ENCODE data around the gene NUDC. TPM values are rescaled to one million over a fixed set of nuclear protein-coding genes. Genes with fewer than 3 reads are reported as not detected.

Gene NUDC
- total and polyA plus RNA-seq, 9 of the 15 experiments (the other 6 are each of a cell fraction or from before 2014, with no cell fraction given): 9.8 to 234 (median 149) TPM

- peaks cover 77% of the 10 kb centered on the region; the same call in 2 of the 3 replicates for H3K36me3 ChIP-seq (ENCODE audit: control insufficient read depth, insufficient read depth, low read length)
- 91% methylated on average over 4 of the region's 4 CpGs for WGBS (ENCODE audit: insufficient coverage, low coverage, missing lambda C conversion rate)
- TF ChIP-seq, protein P1, sequence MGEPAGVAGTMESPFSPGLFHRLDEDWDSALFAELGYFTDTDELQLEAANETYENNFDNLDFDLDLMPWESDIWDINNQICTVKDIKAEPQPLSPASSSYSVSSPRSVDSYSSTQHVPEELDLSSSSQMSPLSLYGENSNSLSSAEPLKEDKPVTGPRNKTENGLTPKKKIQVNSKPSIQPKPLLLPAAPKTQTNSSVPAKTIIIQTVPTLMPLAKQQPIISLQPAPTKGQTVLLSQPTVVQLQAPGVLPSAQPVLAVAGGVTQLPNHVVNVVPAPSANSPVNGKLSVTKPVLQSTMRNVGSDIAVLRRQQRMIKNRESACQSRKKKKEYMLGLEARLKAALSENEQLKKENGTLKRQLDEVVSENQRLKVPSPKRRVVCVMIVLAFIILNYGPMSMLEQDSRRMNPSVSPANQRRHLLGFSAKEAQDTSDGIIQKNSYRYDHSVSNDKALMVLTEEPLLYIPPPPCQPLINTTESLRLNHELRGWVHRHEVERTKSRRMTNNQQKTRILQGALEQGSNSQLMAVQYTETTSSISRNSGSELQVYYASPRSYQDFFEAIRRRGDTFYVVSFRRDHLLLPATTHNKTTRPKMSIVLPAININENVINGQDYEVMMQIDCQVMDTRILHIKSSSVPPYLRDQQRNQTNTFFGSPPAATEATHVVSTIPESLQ (CRISPR knock-in tag; IDR thresholded peaks at IDR 0.05): no peak
- TF ChIP-seq NCOA1 (IDR thresholded peaks at IDR 0.05; ENCODE audit: low read depth): no peak
- TF ChIP-seq ZBTB2 (IDR thresholded peaks at IDR 0.05): no peak
- TF ChIP-seq CEBPG (CRISPR knock-in tag; IDR thresholded peaks at IDR 0.05): no peak
- TF ChIP-seq CEBPG (tag; conservative IDR thresholded peaks at IDR 0.05 in 1 of 2, IDR thresholded peaks at IDR 0.05 in 1 of 2): no peak
- TF ChIP-seq, protein P2, sequence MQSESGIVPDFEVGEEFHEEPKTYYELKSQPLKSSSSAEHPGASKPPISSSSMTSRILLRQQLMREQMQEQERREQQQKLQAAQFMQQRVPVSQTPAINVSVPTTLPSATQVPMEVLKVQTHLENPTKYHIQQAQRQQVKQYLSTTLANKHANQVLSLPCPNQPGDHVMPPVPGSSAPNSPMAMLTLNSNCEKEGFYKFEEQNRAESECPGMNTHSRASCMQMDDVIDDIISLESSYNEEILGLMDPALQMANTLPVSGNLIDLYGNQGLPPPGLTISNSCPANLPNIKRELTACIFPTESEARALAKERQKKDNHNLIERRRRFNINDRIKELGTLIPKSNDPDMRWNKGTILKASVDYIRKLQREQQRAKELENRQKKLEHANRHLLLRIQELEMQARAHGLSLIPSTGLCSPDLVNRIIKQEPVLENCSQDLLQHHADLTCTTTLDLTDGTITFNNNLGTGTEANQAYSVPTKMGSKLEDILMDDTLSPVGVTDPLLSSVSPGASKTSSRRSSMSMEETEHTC (IDR thresholded peaks at IDR 0.05): no peak
- no peak for TF ChIP-seq SLC30A9 (CRISPR knock-in tag; IDR thresholded peaks at IDR 0.05)
- TF ChIP-seq NCOA6 (IDR thresholded peaks at IDR 0.05): no peak
- no peak for TF ChIP-seq YBX1 (IDR thresholded peaks at IDR 0.05)
- TF ChIP-seq OTX1 (CRISPR knock-in tag; IDR thresholded peaks at IDR 0.05): no peak
- TF ChIP-seq, protein P3, sequence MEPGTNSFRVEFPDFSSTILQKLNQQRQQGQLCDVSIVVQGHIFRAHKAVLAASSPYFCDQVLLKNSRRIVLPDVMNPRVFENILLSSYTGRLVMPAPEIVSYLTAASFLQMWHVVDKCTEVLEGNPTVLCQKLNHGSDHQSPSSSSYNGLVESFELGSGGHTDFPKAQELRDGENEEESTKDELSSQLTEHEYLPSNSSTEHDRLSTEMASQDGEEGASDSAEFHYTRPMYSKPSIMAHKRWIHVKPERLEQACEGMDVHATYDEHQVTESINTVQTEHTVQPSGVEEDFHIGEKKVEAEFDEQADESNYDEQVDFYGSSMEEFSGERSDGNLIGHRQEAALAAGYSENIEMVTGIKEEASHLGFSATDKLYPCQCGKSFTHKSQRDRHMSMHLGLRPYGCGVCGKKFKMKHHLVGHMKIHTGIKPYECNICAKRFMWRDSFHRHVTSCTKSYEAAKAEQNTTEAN (CRISPR knock-in tag; IDR thresholded peaks at IDR 0.05): no peak
- TF ChIP-seq, protein P4, sequence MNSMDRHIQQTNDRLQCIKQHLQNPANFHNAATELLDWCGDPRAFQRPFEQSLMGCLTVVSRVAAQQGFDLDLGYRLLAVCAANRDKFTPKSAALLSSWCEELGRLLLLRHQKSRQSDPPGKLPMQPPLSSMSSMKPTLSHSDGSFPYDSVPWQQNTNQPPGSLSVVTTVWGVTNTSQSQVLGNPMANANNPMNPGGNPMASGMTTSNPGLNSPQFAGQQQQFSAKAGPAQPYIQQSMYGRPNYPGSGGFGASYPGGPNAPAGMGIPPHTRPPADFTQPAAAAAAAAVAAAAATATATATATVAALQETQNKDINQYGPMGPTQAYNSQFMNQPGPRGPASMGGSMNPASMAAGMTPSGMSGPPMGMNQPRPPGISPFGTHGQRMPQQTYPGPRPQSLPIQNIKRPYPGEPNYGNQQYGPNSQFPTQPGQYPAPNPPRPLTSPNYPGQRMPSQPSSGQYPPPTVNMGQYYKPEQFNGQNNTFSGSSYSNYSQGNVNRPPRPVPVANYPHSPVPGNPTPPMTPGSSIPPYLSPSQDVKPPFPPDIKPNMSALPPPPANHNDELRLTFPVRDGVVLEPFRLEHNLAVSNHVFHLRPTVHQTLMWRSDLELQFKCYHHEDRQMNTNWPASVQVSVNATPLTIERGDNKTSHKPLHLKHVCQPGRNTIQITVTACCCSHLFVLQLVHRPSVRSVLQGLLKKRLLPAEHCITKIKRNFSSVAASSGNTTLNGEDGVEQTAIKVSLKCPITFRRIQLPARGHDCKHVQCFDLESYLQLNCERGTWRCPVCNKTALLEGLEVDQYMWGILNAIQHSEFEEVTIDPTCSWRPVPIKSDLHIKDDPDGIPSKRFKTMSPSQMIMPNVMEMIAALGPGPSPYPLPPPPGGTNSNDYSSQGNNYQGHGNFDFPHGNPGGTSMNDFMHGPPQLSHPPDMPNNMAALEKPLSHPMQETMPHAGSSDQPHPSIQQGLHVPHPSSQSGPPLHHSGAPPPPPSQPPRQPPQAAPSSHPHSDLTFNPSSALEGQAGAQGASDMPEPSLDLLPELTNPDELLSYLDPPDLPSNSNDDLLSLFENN (IDR thresholded peaks at IDR 0.05; ENCODE audit: low read depth in 2 of 2, low read length in 2 of 2): no peak
- no peak for TF ChIP-seq NFATC3 (IDR thresholded peaks at IDR 0.05)
- TF ChIP-seq PTTG1 (tag; IDR thresholded peaks at IDR 0.05; ENCODE audit: low read depth): no peak
Observed at GRCh38 chr1:26879793-26880192, 41.8 kb upstream of the NUDC start.

More at GRCh38 chr1:26879793-26880192, 41.8 kb upstream of the NUDC start:
- H2AFZ ChIP-seq (ENCODE audit: low read depth, low read length): no peak overlapping the region
- H3K4me3 ChIP-seq: no peak overlapping the region
- intact Hi-C loops (cut with micrococcal nuclease) (loop anchor here (5.0 kb wide), 2 partner anchors 67 to 87 kb away; no protein-coding TSS in a partner anchor), in situ Hi-C loops (cut with MboI) (no loop called here)
- FAIRE-seq: no peak
- peak overlapping the region in 1 of 2 experiments; percentile 65; a peak in 2 of 4 replicates for H3K9ac ChIP-seq (ENCODE audit: insufficient read depth in 1 of 2, low read depth in 2 of 2, low read length in 2 of 2)
- no peaks in the 10 kb centered on the region for H4K20me1 ChIP-seq (replicated peaks; ENCODE audit: control insufficient read depth, insufficient read depth, low read length)
- BruUV-seq (replicated peaks): no TSS peak
- CTCF ChIA-PET (ENCODE audit: low intra/inter-chr PET ratio): interaction anchor here (4.3 kb wide), 1 partner anchor 26 kb away, joined by 53 read pairs; no protein-coding TSS in a partner anchor
- H3K79me2 ChIP-seq (ENCODE audit: control insufficient read depth, insufficient read depth, low read length): no peaks in the 10 kb centered on the region
- POLR2A ChIA-PET: interaction anchor here (0.6 to 0.9 kb wide), 5 partner anchors 10 to 265 kb away, joined by 3 to 4 read pairs (median 3); partner anchors contain the start of gene GPN2
- no peak overlapping the region for H3K4me2 ChIP-seq (ENCODE audit: insufficient read depth, low read length)
- no peaks in the 10 kb centered on the region for H3K9me1 ChIP-seq (ENCODE audit: control insufficient read depth, insufficient read depth, low read length)
- no peak for ATAC-seq
- no peak for DNase-seq (ENCODE audit: extremely low read depth in 1 of 4, low spot score in 3 of 4)
- no peaks in the 10 kb centered on the region for H3K27me3 ChIP-seq (ENCODE audit: control insufficient read depth in 2 of 2, insufficient read depth in 2 of 2, low read length in 2 of 2)
- H3K9me3 ChIP-seq (replicated peaks; ENCODE audit: control insufficient read depth, insufficient read depth, low read depth, low read length): no peaks in the 10 kb centered on the region
- H3K27ac ChIP-seq (ENCODE audit: extremely low read depth, low read depth, low read length): no peak overlapping the region
- no peaks in the 10 kb centered on the region for H3K4me1 ChIP-seq (replicated peaks in 1 of 2; ENCODE audit: control insufficient read depth in 2 of 2, insufficient read depth in 2 of 2, low read length in 2 of 2)
